Measurements from ENCODE around the gene DGUOK. TPM values are rescaled to one million over a fixed set of nuclear protein-coding genes. Genes with fewer than 3 reads are reported as not detected.
A peak's percentile ranks its signal among the peaks of the same experiment; 100 is the strongest.

DGUOK gene
- total RNA-seq, 2 donors from 2014 or later = 77.4 to 107 TPM

DNA sequence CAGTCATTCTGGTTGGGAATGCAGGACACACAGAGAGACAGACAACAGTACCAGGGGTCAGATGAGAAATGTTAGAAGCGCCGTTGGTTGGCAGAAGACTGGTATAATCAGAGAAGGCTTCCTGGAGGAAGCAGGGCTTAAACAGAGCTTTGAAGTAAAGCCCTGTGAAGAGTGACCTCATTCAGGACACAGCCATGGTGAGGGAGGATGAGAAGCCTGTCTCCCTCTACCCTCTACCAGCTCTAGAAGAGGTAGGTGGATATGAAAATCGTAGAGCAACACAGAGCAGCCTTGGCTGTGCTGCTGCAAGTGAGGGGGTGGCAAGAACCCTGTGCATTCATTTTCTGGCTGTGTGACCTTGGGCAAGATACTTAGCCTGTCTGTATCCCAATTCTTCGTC is 72.3 kb downstream of the DGUOK start:
- Histone ChIP-seq H3K4me1 (replicated peaks) (peaks cover 7% of the 10 kb centered on the region), H3K27me3 (replicated peaks; ENCODE audit: insufficient read depth) (no peaks in the 10 kb centered on the region), H3K36me3 (no peaks in the 10 kb centered on the region), H3K9me3 (no peaks in the 10 kb centered on the region), H3K27ac (no peak overlapping the region), H3K4me3 (no peak overlapping the region)
- DNase-seq (ENCODE audit: low spot score) = no peak
- TF ChIP-seq POLR2AphosphoS5 (IDR thresholded peaks at IDR 0.05) (no peak), POLR2A (IDR thresholded peaks at IDR 0.05) (no peak)
- TF ChIP-seq, protein P1, sequence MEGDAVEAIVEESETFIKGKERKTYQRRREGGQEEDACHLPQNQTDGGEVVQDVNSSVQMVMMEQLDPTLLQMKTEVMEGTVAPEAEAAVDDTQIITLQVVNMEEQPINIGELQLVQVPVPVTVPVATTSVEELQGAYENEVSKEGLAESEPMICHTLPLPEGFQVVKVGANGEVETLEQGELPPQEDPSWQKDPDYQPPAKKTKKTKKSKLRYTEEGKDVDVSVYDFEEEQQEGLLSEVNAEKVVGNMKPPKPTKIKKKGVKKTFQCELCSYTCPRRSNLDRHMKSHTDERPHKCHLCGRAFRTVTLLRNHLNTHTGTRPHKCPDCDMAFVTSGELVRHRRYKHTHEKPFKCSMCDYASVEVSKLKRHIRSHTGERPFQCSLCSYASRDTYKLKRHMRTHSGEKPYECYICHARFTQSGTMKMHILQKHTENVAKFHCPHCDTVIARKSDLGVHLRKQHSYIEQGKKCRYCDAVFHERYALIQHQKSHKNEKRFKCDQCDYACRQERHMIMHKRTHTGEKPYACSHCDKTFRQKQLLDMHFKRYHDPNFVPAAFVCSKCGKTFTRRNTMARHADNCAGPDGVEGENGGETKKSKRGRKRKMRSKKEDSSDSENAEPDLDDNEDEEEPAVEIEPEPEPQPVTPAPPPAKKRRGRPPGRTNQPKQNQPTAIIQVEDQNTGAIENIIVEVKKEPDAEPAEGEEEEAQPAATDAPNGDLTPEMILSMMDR (IDR thresholded peaks at IDR 0.05) = no peak
- intact Hi-C loops (cut with DNase I) = loop anchor here (5.0 kb wide), 1 partner anchor 62 kb away; no protein-coding TSS in a partner anchor
- WGBS = 85% methylated on average over 4 of the region's 4 CpGs

DNA sequence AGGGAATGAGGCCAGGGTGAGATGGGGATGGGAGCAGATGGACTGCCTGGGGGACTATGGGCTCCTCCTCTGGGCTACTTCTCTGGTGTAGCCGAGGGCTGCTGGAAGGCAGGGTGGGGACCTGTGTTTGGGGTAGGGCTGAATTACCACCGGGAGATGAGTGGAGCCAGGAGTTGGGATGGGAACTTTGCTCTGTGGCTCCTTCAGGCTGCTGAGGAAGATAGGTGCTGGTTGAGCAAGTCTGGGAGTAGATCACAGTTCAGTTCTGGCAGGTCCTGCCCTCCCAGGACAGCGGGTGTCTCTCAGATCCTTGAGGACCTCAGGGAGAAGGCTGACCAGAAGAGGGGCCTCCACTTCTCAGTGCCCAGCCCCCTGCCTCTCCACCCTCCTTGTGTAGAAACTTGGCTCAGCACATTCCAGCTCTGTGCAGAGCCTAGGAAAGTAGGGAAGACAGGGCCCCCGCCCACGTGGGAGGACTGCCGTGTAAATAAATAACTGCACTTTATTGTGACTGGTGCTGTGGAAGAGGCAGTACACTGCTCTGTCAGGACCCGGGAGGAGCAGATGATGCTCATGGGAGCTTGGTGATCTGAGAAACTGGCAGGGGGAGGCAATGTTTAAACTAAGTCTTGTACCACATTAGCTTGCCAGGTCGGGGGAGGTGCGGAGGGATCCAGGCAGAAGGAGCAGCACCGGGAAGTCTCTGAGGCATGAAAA is 73.4 kb downstream of the DGUOK start:
- no peak overlapping the region for H3K27ac ChIP-seq
- intact Hi-C loops (cut with DNase I) = loop anchor here (5.0 kb wide), 1 partner anchor 63 kb away; no protein-coding TSS in a partner anchor
- WGBS = 25% methylated on average over 10 of the region's 10 CpGs

DNA sequence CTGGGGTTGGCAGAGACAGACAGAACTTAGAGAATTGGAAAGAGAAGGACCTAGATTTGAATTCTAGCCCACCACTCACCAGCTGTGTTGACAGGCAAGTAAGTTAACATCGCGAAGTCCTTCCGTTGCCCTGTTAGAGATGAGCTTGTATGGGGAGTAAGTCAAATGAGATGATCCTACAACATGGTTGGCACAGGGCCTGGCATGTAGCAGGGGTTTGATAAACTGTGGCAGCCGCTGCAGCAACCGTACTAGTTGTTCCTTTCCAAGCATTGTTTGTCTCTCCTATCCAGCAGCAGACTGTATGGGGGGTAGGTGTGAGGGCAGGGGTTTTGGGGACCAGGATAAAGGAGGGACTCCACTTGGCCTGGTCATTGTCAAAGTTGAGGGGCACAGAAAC is 74.0 kb downstream of the DGUOK start:
- H3K27ac ChIP-seq = peak overlapping the region in 1 of 2 donors; percentile 5

More for the DNA sequence above, 73.4 kb downstream of the DGUOK start:
- no peaks in the 10 kb centered on the region for H3K9me3 ChIP-seq
- TF ChIP-seq POLR2A (IDR thresholded peaks at IDR 0.05) = no peak
- peak; percentile 69 for TF ChIP-seq POLR2AphosphoS5 (IDR thresholded peaks at IDR 0.05)
- H3K36me3 ChIP-seq = no peaks in the 10 kb centered on the region
- H3K4me1 ChIP-seq (replicated peaks) = peaks cover 12% of the 10 kb centered on the region
- no peak overlapping the region for H3K4me3 ChIP-seq
- H3K27me3 ChIP-seq (replicated peaks; ENCODE audit: insufficient read depth) = no peaks in the 10 kb centered on the region
- DNase-seq (ENCODE audit: low spot score) = peak; percentile 54

DNA sequence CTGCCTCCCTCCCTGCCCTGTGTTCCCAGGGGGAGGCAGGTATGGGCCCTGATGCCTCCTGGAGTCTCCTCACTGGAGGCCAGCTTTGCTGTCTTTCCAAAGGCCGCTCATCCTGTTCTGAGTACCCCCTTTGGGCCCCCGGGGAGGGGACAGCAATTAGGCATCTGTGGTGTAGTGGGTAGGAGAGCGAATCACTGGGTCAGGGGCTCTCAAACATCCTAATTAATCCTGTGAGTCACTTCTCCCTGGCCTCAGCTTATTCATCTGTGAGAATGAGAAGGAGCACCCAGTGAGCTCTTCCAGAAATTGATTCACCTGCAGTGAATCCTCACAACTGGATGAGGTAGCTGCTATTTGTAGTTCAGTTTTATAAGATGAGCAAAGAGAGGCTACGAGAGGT is 74.4 kb downstream of the DGUOK start:
- Histone ChIP-seq H3K27ac (peak overlapping the region in 1 of 2 donors; percentile 5), H3K27me3 (replicated peaks; ENCODE audit: insufficient read depth) (no peaks in the 10 kb centered on the region), H3K9me3 (no peaks in the 10 kb centered on the region), H3K4me3 (no peak overlapping the region), H3K4me1 (replicated peaks) (peaks cover 12% of the 10 kb centered on the region), H3K36me3 (no peaks in the 10 kb centered on the region)
- intact Hi-C loops (cut with DNase I) = no loop called here
- TF ChIP-seq, protein P1 (IDR thresholded peaks at IDR 0.05) = no peak
- TF ChIP-seq POLR2AphosphoS5 (IDR thresholded peaks at IDR 0.05) (no peak), POLR2A (IDR thresholded peaks at IDR 0.05) (no peak)
- WGBS = 76% methylated on average over 4 of the region's 4 CpGs
- no peak for DNase-seq (ENCODE audit: low spot score)

More for the DNA sequence above, 74.0 kb downstream of the DGUOK start:
- no peaks in the 10 kb centered on the region for H3K36me3 ChIP-seq
- H3K9me3 ChIP-seq = no peaks in the 10 kb centered on the region
- intact Hi-C loops (cut with DNase I) = no loop called here
- H3K4me3 ChIP-seq = no peak overlapping the region
- no peaks in the 10 kb centered on the region for H3K27me3 ChIP-seq (replicated peaks; ENCODE audit: insufficient read depth)
- TF ChIP-seq, protein P1 (IDR thresholded peaks at IDR 0.05) = no peak
- TF ChIP-seq POLR2AphosphoS5 (IDR thresholded peaks at IDR 0.05) = no peak
- no peak for TF ChIP-seq POLR2A (IDR thresholded peaks at IDR 0.05)
- peaks cover 12% of the 10 kb centered on the region for H3K4me1 ChIP-seq (replicated peaks)
- DNase-seq (ENCODE audit: low spot score) = no peak
- WGBS = 51% methylated on average over 5 of the region's 5 CpGs

DNA sequence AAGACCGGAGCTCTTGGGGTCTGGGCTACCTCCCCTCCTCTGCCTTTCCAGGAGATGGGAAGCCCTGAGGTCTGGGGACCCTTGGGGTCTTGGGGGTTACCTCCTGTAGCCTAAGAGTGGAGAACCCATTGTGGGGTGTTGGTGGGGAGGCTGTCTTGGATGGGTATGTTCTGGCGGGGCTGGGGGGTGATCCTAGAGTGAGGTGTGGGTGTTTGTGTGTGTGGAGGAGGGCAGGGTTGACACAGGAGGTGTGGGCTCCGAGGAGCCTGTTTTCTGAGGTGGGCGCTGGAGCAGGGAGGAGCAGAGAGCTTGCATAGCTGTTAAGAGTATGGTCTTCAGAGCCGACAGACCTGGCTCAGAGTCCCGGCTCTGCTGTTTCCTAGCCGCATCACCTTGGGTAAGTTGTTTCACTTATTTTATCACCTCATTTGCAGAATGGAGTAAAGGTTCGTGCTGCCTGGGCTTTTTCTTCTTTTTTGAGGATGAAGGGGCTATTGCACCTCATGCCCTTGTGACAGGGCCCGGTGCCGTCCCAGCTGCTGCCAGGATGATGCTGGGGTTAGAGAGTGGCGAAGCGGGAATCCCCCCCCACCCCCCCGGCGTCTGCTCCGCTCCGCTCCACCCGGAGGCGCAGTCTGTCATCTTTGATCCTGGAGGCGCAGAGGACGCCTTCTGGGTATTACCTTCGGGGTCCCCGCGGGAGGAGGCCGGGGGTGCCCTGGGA is 75.3 kb downstream of the DGUOK start:
- H3K4me1 ChIP-seq (replicated peaks) = peaks cover 12% of the 10 kb centered on the region
- TF ChIP-seq POLR2AphosphoS5 (IDR thresholded peaks at IDR 0.05) = no peak
- no peak for TF ChIP-seq POLR2A (IDR thresholded peaks at IDR 0.05)
- TF ChIP-seq, protein P1 (IDR thresholded peaks at IDR 0.05) = no peak
- H3K27ac ChIP-seq = peak overlapping the region; percentile 55 to 61
- no peaks in the 10 kb centered on the region for H3K27me3 ChIP-seq (replicated peaks; ENCODE audit: insufficient read depth)
- H3K9me3 ChIP-seq = no peaks in the 10 kb centered on the region
- H3K4me3 ChIP-seq = peak overlapping the region; percentile 47 to 49
- intact Hi-C loops (cut with DNase I) = no loop called here
- 17% methylated on average over 20 of the region's 24 CpGs for WGBS
- no peaks in the 10 kb centered on the region for H3K36me3 ChIP-seq
- no peak for DNase-seq (ENCODE audit: low spot score)

Measured in prostate gland (tissue), 2 donors.